NCI-H446 treated with DMSO at 0.1 percent for 48 hours (cell line): Measurements from ENCODE around the gene DYNC1I1.
"Not testable (repeated sequence)": the region's sequence is repeated elsewhere in the genome, so short reads cannot be mapped to it uniquely, and the experiment has no call there.

Experiments used
- DNase-seq: peaks from one replicate; lab custom pipeline; 2025; lab: John Stamatoyannopoulos, UW

DYNC1I1 gene

GRCh38 chr7:95910341-95910740 is 138.0 kb downstream of the DYNC1I1 start:
- DNase-seq: no peak

- no peak for DNase-seq
These were observed 143.4 kb downstream of the DYNC1I1 start for GRCh38 chr7:95915731-95916130.

GRCh38 chr7:95916573-95917297 is 144.4 kb downstream of the DYNC1I1 start:
- no peak for DNase-seq

GRCh38 chr7:95917634-95918033 is 145.3 kb downstream of the DYNC1I1 start:
- no peak for DNase-seq

- DNase-seq: no peak
These were observed 147.2 kb downstream of the DYNC1I1 start for GRCh38 chr7:95919556-95919955.

GRCh38 chr7:95921543-95921942 is 149.2 kb downstream of the DYNC1I1 start:
- no peak for DNase-seq

- no peak for DNase-seq
These were observed 149.8 kb downstream of the DYNC1I1 start for GRCh38 chr7:95922191-95922590.

- DNase-seq: no peak
These were observed 152.9 kb downstream of the DYNC1I1 start for GRCh38 chr7:95925236-95925635.

- DNase-seq: no peak
These were observed 153.6 kb downstream of the DYNC1I1 start for GRCh38 chr7:95925971-95926370.

GRCh38 chr7:95927756-95928155 is 155.4 kb downstream of the DYNC1I1 start:
- DNase-seq: no peak

- no peak for DNase-seq
These were observed 157.4 kb downstream of the DYNC1I1 start for GRCh38 chr7:95929710-95930280.

- DNase-seq: no peak
These were observed 159.3 kb downstream of the DYNC1I1 start for GRCh38 chr7:95931460-95932232.

- DNase-seq: no peak
These were observed 161.3 kb downstream of the DYNC1I1 start for GRCh38 chr7:95933618-95934017.

GRCh38 chr7:95944867-95945266 is 172.5 kb downstream of the DYNC1I1 start:
- DNase-seq: not testable (repeated sequence)

GRCh38 chr7:95950698-95951097 is 178.3 kb downstream of the DYNC1I1 start:
- DNase-seq: no peak

- DNase-seq: no peak
These were observed 179.2 kb downstream of the DYNC1I1 start for GRCh38 chr7:95951531-95951930.

GRCh38 chr7:95951997-95952795 is 179.8 kb downstream of the DYNC1I1 start:
- DNase-seq: no peak

GRCh38 chr7:95952851-95953250 is 180.5 kb downstream of the DYNC1I1 start:
- no peak for DNase-seq

GRCh38 chr7:95955748-95956147 is 183.4 kb downstream of the DYNC1I1 start:
- no peak for DNase-seq

GRCh38 chr7:95957510-95957909 is 185.2 kb downstream of the DYNC1I1 start:
- DNase-seq: no peak

GRCh38 chr7:95960706-95961244 is 188.4 kb downstream of the DYNC1I1 start:
- no peak for DNase-seq

GRCh38 chr7:95963446-95963990 is 191.2 kb downstream of the DYNC1I1 start:
- no peak for DNase-seq
